OCI-LY3 (cell line): ENCODE measurements around the gene HMX1.
A peak's percentile ranks its signal among the peaks of the same experiment; 100 is the strongest.

Experiments
- H2AFZ ChIP-seq: fragments of 200-600, 300-600 bp; shearing (Covaris generic); 2 replicates; pipeline ENCODE4 v1.6.0; 2014; ENCODE audit warnings: antibody characterized with exemption, low read depth, low read length
- H3K27ac ChIP-seq: fragments of 200-600, 300-600 bp; sonication (generic); 2 replicates; pipeline ENCODE4 v1.5.1; 2014; ENCODE audit warnings: mild to moderate bottlenecking, low read length, moderate library complexity, mixed read lengths
- H3K27me3 ChIP-seq: fragments of 200-600, 300-600 bp; sonication (generic); 2 replicates; pipeline ENCODE4 v1.6.1; 2014; ENCODE audit warnings: low read depth, low read length, mixed read lengths
- H3K36me3 ChIP-seq: fragments of 200-600, 300-600 bp; sonication (generic); replicated peaks from 2 replicates; pipeline ENCODE3; 2014; ENCODE audit warnings: low read depth, low read length, mixed read lengths
- H3K4me1 ChIP-seq: fragments of 300-600, 200-600 bp; sonication (generic); 2 replicates; pipeline ENCODE4 v1.6.1; 2014; ENCODE audit warnings: low read length, mixed read lengths
- H3K4me2 ChIP-seq: fragments of 200-600, 300-600 bp; sonication (generic); 2 replicates; pipeline ENCODE4 v1.6.1; 2014; ENCODE audit warnings: low read length, mixed read lengths
- H3K4me3 ChIP-seq: fragments of 300-600, 200-600 bp; sonication (generic); 2 replicates; pipeline ENCODE4 v1.5.1; 2014; ENCODE audit warnings: antibody characterized with exemption, mild to moderate bottlenecking, low read length, moderate library complexity
- H3K79me2 ChIP-seq: fragments of 300-600, 200-600 bp; shearing (Covaris generic); 2 replicates; pipeline ENCODE4 v1.6.1; 2014; ENCODE audit warnings: mild to moderate bottlenecking, low read length, mixed read lengths
- H3K9ac ChIP-seq: fragments of 300-600, 200-600 bp; shearing (Covaris generic); 2 replicates; pipeline ENCODE4 v1.6.0; 2014; ENCODE audit warnings: mild to moderate bottlenecking, low read length, moderate library complexity
- H3K9me3 ChIP-seq: fragments of 200-600, 300-600 bp; shearing (Covaris generic); 2 replicates; pipeline ENCODE4 v1.6.1; 2014; ENCODE audit warnings: low read length, mixed read lengths; ENCODE audit not compliant: insufficient read depth
- H4K20me1 ChIP-seq: fragments of 200-600, 300-600 bp; sonication (generic); 2 replicates; pipeline ENCODE4 v1.6.1; 2016; ENCODE audit warnings: low read length, mixed read lengths; ENCODE audit not compliant: insufficient read depth
- EZH2phosphoT487 ChIP-seq: fragments of 200-600 bp; shearing (Covaris generic); IDR thresholded peaks from 2 replicates; pipeline ENCODE4 v1.6.1; 2018; ENCODE audit warnings: antibody characterized with exemption, mixed run types, low read depth
- TF ChIP-seq, protein P1 (sequence below): fragments of 200-600, 300-600 bp; sonication (generic); IDR thresholded peaks from 2 replicates; pipeline ENCODE4 v1.5.1; 2014; ENCODE audit warnings: antibody characterized with exemption, low read length, low read depth

Gene HMX1

DNA sequence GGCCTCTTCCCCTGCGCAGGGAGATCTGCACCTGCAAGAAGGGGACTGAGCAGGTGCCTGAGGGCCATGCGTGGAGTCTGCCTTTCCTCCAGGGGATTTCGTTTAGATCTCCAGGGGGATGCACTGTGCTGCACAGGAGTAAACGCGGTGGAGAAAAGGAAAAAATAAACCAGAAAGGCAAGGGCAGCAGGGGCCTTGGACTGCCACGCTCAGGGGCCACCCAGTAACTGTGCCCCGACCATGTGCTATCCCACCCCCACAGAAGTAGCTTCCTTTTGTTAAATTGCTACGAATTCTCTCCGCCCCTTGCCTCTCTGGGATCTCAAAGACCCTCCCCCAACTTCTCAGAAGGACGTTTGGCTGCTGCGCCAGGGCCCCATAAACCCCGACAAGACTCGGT lies 17.2 kb upstream of the HMX1 start:
- Histone ChIP-seq H3K4me3 (no peak overlapping the region), H3K4me2 (no peak overlapping the region), H3K4me1 (peaks cover 9% of the 10 kb centered on the region; the same call in 1 of the 2 replicates), H3K9me3 (no peaks in the 10 kb centered on the region), H3K9ac (no peak overlapping the region), H3K27me3 (no peaks in the 10 kb centered on the region), H2AFZ (no peak overlapping the region), H4K20me1 (no peaks in the 10 kb centered on the region), H3K27ac (no peak overlapping the region), H3K79me2 (no peaks in the 10 kb centered on the region), H3K36me3 (no peaks in the 10 kb centered on the region)
- TF ChIP-seq, protein P1, sequence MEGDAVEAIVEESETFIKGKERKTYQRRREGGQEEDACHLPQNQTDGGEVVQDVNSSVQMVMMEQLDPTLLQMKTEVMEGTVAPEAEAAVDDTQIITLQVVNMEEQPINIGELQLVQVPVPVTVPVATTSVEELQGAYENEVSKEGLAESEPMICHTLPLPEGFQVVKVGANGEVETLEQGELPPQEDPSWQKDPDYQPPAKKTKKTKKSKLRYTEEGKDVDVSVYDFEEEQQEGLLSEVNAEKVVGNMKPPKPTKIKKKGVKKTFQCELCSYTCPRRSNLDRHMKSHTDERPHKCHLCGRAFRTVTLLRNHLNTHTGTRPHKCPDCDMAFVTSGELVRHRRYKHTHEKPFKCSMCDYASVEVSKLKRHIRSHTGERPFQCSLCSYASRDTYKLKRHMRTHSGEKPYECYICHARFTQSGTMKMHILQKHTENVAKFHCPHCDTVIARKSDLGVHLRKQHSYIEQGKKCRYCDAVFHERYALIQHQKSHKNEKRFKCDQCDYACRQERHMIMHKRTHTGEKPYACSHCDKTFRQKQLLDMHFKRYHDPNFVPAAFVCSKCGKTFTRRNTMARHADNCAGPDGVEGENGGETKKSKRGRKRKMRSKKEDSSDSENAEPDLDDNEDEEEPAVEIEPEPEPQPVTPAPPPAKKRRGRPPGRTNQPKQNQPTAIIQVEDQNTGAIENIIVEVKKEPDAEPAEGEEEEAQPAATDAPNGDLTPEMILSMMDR: no peak
- TF ChIP-seq EZH2phosphoT487: no peak

DNA sequence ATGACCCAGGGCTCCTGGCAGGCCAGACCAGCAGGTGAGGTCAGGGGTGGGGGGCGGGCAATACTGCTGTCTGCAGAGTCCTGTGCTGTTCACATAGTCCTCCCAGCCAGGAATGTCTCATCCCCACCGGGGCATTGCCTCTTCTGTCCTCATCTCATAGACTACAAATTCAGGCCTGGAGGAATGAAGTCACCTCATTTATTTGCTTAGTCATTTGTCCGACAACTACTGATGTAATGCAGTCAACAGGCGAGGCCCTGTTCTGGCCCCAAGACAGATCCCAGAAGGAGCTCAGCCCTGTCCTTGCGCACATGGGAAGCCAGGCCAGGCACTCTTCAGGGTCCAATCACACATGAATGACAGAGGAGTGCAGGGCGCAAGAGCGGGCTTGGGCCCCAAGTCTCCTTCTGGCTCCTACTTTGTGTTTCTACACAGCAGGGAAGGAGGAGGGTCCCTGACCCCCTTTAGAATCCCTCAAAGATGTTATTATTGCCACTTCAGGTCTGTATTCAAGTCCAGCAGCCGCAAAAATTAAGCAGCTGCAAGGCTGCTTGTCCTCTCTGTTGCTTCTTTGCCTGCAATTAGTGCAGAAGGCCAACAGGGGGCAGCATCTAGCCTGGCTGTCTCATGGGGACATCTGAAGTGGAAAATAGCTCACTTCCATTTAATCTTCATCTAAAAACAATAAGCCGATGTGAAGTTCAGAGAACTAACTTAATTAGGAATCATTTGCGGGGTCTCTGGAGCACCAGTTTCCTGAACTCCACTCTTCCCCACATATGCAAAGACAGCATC lies 15.2 kb upstream of the HMX1 start:
- Histone ChIP-seq H3K27ac (no peak overlapping the region), H3K27me3 (no peaks in the 10 kb centered on the region), H3K4me2 (no peak overlapping the region), H3K4me1 (peaks cover 9% of the 10 kb centered on the region; the same call in 1 of the 2 replicates), H3K79me2 (no peaks in the 10 kb centered on the region), H4K20me1 (no peaks in the 10 kb centered on the region), H3K9ac (no peak overlapping the region), H3K36me3 (no peaks in the 10 kb centered on the region), H3K9me3 (no peaks in the 10 kb centered on the region), H3K4me3 (no peak overlapping the region), H2AFZ (no peak overlapping the region)
- TF ChIP-seq EZH2phosphoT487: no peak
- TF ChIP-seq, protein P1: peak; percentile 50

DNA sequence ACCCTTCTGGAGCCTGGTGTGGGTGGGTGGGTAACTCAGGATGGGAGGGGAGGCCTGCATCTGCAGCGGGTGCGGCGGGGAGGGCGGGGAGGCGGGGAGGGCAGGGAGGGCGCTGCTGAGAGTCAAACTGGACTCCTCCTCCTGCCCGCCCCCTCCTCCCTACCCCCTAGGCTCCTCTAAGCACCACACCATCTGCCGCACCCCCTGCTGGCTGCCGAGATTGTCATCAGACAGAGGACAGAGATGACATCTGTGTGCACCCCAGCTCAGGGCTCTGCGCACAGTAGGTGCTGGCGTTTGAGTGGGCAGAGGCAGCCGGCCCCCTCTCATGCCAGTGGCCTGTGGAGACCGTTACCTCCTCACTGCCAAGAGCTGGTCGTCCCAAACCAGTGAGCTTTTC lies 10.6 kb upstream of the HMX1 start:
- Histone ChIP-seq H3K4me2 (no peak overlapping the region), H3K27ac (no peak overlapping the region), H3K4me3 (no peak overlapping the region), H3K9me3 (no peaks in the 10 kb centered on the region), H3K4me1 (peaks cover 9% of the 10 kb centered on the region; the same call in 1 of the 2 replicates), H4K20me1 (no peaks in the 10 kb centered on the region), H3K36me3 (no peaks in the 10 kb centered on the region), H3K27me3 (no peaks in the 10 kb centered on the region), H3K79me2 (no peaks in the 10 kb centered on the region), H2AFZ (no peak overlapping the region), H3K9ac (no peak overlapping the region)
- no peak for TF ChIP-seq EZH2phosphoT487
- TF ChIP-seq, protein P1: no peak

DNA sequence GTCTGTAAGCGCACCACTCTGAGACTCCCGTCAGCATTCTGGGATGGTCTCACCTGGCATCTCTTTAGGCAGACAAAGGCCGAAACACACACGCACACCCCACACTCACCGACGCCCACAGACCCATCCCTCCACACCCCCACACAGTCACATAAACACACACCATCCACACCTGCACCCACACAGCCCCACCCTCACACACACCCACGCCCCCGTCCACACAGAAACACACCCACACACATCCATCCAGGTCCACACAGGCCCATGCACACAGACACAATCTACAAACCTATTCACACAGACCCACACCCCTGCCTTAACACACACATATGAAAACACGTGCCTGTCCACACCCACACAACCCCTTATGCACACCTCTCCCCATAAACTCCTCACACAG lies 9.2 kb upstream of the HMX1 start:
- no peak for TF ChIP-seq EZH2phosphoT487
- TF ChIP-seq, protein P1: no peak
- Histone ChIP-seq H3K4me2 (no peak overlapping the region), H4K20me1 (no peaks in the 10 kb centered on the region), H2AFZ (no peak overlapping the region), H3K36me3 (no peaks in the 10 kb centered on the region), H3K27me3 (peaks cover 4% of the 10 kb centered on the region; the same call in 1 of the 2 replicates), H3K9ac (no peak overlapping the region), H3K4me3 (no peak overlapping the region), H3K27ac (no peak overlapping the region), H3K9me3 (no peaks in the 10 kb centered on the region), H3K79me2 (no peaks in the 10 kb centered on the region), H3K4me1 (peaks cover 5% of the 10 kb centered on the region; the same call in 1 of the 2 replicates)
